Activated T-cell treated with anti-CD3 and anti-CD28 coated beads for 4 hours (primary cell): Measurements from ENCODE around the gene MUC6.

Source experiments
- DNase-seq: peaks from one replicate; pipeline ENCODE4 v3.0.0-alpha.2; 2020

MUC6 gene

GRCh38 chr11:1049911-1050580 lies 13.5 kb upstream of the MUC6 start:
- no peak for DNase-seq

GRCh38 chr11:1049431-1049891 lies 12.9 kb upstream of the MUC6 start:
- DNase-seq, result no peak

GRCh38 chr11:1049071-1049405 lies 12.5 kb upstream of the MUC6 start:
- no peak for DNase-seq

- DNase-seq, result no peak
These were observed 12.0 kb upstream of the MUC6 start for GRCh38 chr11:1048375-1049070.

DNA sequence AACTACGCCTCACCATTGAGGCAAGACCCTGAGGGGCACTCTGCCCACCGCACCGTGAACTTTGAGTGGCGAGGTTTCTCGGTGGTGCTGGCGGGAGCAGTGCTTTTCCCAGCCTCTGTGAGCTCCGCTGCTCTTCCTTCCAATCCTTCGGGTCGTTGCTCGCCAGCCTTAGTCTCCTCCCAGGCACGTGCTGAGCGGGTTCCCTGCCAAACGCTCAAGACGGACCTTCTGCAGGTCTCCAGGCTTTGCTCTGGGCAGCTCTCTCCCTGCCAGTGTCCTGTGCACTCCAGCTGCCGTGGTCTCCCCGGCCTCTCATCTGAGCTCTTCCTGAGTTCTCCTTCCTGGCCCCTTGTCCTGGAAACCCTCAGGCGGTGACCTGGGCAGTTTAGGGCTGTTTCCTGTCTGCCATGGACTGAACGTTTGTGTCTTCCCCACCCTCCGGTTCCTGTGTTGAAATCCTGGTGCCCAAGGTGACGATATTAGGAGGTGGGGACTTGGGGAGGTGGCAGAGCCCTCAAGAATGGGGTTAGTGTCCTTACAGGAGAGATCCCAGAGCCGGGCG lies 11.2 kb upstream of the MUC6 start:
- no peak for DNase-seq

DNA sequence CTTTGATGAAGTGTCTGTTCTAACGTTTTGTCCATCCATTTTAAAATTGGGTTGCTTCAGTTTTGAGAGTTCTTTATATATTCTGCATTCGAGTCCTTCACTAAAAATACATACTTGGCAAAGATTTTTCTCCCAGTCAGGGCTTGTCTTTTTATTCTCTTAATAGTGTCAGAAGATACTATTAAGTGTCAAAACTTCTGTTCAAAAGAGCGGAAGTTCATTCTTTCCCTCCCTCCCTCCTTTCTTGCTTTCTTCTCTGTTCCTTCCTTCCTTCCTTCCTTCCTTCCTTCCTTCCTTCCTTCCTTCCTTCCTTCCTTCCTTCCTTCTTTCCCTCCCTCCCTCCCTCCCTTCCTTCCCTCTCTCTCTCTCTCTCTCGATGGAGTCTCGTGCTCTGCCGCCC lies 7.6 kb upstream of the MUC6 start:
- no peak for DNase-seq

DNA sequence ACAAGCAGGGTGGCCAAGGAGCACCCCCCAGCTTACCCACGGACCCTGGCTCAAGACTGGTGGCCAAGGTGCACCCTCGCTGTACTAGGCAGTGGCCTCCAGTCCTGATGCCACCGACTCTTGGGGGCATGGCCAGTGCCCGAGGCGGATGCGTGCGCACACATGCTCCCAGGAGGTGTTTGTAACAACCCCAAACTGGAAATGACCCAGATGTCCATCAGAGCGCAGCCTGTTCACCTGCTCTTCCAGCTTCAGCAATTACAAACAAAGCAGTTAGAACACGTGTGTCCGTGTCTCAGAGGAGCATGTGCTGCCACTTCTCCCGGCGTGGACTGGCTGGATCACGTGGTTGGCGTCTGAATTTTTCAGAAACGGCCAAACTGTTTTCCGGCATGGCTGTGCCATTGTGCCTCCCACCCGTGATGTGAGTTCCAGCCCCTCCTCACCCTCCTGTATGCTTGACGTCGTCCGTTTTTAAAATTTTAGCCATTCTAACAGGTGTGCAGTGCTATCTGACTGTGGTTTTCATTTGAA lies 7.1 kb upstream of the MUC6 start:
- no peak for DNase-seq

DNA sequence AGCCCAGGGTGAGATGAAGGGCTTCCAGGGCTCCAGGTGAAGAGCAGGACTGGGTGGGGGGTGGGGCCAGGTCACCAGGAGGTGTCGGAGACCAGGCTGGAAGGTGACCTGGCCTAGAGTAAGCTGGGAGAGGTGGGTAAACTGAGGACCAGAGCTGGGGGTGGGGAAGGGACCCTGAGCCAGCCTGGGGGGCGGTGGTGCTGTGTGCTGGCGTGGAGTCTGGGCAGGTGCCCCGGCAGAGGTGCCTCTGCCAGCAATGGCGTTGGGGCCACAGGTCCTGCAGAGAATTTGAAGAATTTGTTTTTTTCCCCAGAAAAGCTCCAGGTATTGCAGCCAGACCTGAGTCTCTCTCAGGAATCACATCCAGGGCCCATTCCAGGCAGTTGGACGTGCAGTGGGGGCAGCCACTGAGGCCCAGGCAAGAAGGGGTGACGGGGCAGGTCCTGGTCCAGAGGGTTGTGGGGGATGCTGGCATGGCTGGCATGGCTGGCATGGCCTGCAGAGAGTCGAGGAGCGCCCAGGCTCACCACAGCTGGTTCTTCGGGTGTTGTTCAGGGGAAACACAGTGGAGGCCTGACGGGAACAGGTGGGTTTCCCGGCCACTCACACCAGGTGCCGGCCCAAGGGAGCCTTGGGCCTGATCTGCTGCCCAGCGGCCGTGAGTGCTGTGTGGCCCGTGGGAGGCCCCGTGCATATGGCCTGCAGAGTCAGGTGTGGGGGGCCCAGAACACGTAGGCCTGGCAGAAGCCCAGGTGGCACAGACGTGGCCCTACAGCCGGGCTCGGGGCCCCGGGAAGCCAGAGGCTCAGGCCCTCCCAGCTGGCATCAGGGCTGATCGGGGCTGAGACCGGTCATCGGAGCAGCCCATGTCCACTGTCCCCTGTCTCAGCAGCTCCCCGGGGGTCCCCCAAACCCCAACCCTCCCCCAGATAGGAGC lies 6.4 kb upstream of the MUC6 start:
- DNase-seq, result no peak

- DNase-seq, result no peak
These were observed 5.6 kb upstream of the MUC6 start for GRCh38 chr11:1041936-1042608.

- no peak for DNase-seq
These were observed 5.0 kb upstream of the MUC6 start for GRCh38 chr11:1041471-1041870.

GRCh38 chr11:1041149-1041467 lies 4.6 kb upstream of the MUC6 start:
- no peak for DNase-seq

DNA sequence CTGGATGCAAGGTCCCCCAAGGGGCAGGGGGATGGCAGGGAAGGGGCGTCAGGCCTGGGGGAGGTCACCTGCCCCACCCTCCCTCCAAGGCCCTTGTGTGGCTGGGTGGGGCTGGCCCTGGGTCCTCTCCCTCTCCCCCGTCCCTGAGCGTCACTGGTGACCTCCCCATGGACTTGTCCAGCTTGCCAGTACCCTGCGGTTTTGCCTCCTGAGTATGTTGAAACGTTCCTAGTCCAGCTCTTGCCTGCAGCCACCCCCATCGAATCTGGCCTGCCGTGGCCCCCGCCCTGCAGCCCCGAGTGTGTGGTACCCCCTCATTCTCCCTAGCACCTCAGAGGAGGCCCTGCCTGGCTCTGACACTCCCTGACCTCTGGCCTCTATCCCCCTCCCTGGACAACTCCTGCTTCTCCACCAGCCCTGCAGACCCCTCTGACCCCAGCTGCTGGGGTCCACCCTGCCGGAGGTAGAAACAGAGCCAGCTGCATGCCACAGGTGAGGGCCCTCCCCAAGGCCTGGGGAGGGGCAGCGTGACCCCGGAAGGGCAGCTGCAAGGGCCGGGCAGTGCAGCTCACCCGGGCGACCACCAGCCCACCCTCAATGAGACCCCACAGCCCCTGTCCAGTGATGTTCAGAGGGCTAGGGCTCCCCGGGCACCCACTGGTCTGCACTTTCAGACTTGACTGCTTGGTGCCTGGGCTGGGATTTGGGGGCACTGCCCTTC lies 4.1 kb upstream of the MUC6 start:
- no peak for DNase-seq

- no peak for DNase-seq
These were observed 3.2 kb upstream of the MUC6 start for GRCh38 chr11:1039481-1040427.

- no peak for DNase-seq
These were observed 2.4 kb upstream of the MUC6 start for GRCh38 chr11:1038921-1039320.

- DNase-seq, result no peak
These were observed 1.8 kb upstream of the MUC6 start for GRCh38 chr11:1038361-1038760.

DNA sequence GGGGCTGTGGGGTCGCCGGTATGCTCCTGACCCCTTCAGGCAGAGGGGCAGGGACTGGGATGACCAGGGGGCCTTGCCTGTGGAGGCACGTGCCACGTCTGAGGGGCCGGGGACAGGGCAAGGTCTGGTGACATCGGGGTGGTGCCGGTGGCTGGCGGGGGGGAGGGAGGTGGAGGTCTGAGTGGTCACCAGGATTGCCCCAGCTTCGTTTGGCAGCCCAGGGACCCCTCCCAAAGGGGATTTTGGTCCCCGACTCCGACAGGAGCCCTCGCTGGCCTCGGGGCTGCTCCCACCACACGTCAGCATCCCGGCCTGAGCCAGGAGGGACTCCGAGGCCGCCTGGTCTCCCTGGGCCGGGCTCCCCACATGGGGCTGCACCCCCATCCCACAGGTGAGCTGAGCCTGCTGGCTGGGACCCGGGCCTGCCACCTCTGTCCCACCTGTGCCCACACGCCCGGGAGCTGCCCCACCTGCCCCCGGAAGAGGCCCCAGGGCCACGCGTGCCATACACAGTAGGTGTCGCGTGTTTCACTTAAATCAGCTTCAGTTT lies 1.1 kb upstream of the MUC6 start:
- no peak for DNase-seq

- no peak for DNase-seq
These were observed 413 bp upstream of the MUC6 start for GRCh38 chr11:1036931-1037330.

- no peak for DNase-seq
These were observed 788 bp downstream of the MUC6 start for GRCh38 chr11:1035577-1036283.

DNA sequence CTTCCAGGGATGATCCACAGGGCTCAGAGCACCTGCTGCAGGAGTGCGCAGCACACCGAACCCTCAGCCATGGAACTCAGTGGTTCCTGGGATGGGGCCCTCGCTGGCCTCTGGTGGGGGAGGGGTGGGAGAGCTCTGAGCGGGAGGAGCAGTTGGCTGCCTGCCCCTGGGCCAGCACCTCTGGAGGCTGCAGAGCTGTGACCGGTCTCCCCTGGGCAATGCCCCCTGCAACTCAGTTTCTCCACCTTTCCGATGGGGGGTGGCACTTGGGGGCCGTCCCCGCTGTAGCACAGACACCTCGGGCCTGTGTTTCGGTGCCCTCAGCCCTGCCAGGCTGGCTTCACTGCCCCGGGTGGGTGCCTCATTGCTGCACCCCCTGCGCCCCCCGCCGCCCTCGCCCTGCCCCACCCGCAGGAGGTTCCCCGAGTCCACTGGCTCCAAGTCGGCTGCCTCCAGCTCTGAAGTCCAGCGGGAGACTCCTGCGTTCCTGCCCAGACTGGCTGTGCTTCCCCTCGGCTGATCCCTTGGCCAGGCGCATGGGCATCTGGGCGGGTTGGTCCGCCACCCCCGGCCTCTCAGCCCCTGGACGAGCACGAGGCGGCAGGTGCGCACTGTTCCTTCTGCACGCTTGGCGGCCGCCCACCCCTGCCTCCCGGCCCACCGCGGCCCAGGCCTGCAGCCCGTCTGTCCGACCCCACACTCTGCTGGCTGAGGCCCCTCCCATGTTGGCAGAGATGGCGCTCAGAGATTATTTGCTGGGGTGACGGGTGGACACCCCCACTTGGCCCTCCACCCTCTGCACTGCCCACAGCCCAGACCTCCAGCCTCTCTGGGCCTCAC lies 1.8 kb downstream of the MUC6 start:
- DNase-seq, result no peak
